Measurements from ENCODE around the gene CH25H. TPM values are rescaled to one million over a fixed set of nuclear protein-coding genes. Genes with fewer than 3 reads are reported as not detected.

Gene CH25H
- polyA plus RNA-seq, 1 of the 3 experiments (the other 2 are of a cell fraction) = not detected

DNA sequence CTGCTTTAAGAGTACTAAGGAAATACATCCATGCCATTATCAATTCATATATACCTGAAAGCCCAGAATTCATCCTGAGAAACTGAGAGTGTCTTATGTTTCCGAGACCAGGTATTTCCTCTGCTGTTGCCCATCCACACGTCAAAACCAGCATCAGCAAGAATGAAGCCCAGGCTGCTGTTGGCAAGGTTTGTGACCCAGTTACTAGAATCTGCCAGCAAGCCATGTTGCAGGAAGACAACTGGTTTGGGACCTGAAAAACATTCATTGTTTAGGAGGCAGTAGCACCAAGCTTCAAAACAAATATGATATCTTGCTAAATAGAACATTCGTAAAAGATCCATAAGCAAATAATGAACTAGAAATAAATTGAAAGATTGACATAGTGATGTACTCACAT lies 21.0 kb upstream of the CH25H start:
- Histone ChIP-seq H3F3A (replicated peaks; ENCODE audit: insufficient read depth) (no peaks in the 10 kb centered on the region), H3K4me3 (ENCODE audit: low read depth in 2 of 2, low read length in 1 of 2) (no peak overlapping the region), H3K4me2 (no peak overlapping the region), H3K9ac (no peak overlapping the region), H2AFZ (ENCODE audit: low read depth) (no peak overlapping the region), H3K9me3 (no peaks in the 10 kb centered on the region), H4K20me1 (ENCODE audit: insufficient read depth) (no peaks in the 10 kb centered on the region), H3K79me2 (ENCODE audit: insufficient read depth) (no peaks in the 10 kb centered on the region), H3K27me3 (ENCODE audit: insufficient read depth) (no peaks in the 10 kb centered on the region), H3K4me1 (ENCODE audit: control insufficient read depth in 1 of 2, insufficient read depth in 2 of 2, low read depth in 1 of 2, low read length in 1 of 2) (no peaks in the 10 kb centered on the region), H3K36me3 (replicated peaks in 1 of 2; ENCODE audit: control insufficient read depth in 1 of 2, insufficient read depth in 2 of 2, low read length in 1 of 2) (peaks cover 14 to 16% of the 10 kb centered on the region in 2 experiments), H3K9me2 (no peaks in the 10 kb centered on the region), H3K27ac (ENCODE audit: low read depth in 2 of 2, low read length in 1 of 2) (no peak overlapping the region)
- CTCF ChIA-PET = interaction anchor here (1.6 kb wide), 1 partner anchor 293 kb away, joined by 4 read pairs; no protein-coding TSS in a partner anchor
- over 99% methylated on average over 3 of the region's 3 CpGs for WGBS (ENCODE audit: low lambda C conversion rate)
- POLR2A ChIA-PET = no interaction called here
- no peak for DNase-seq
- no peak for TF ChIP-seq USF1 (IDR thresholded peaks at IDR 0.05; ENCODE audit: borderline replicate concordance, low read depth)
- no peak for TF ChIP-seq POLR2AphosphoS5 (IDR thresholded peaks at IDR 0.05; ENCODE audit: low read depth, low read length)
- no peak for TF ChIP-seq RXRA (IDR thresholded peaks at IDR 0.05; ENCODE audit: borderline replicate concordance, low read depth)
- no peak for TF ChIP-seq IRF3 (IDR thresholded peaks at IDR 0.05; ENCODE audit: low read depth, low read length)
- no peak for TF ChIP-seq YY1 (IDR thresholded peaks at IDR 0.05; ENCODE audit: low read depth)
- TF ChIP-seq NRF1 (IDR thresholded peaks at IDR 0.05; ENCODE audit: low read depth, low read length) = no peak
- TF ChIP-seq EZH2phosphoT487 (IDR thresholded peaks at IDR 0.05; ENCODE audit: borderline replicate concordance, low read depth) = no peak
- TF ChIP-seq, protein P1, sequence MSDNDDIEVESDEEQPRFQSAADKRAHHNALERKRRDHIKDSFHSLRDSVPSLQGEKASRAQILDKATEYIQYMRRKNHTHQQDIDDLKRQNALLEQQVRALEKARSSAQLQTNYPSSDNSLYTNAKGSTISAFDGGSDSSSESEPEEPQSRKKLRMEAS (IDR thresholded peaks at IDR 0.05; ENCODE audit: low read depth) = no peak
- TF ChIP-seq SMC3 (IDR thresholded peaks at IDR 0.05; ENCODE audit: low read depth, low read length) = no peak
- no peak for TF ChIP-seq REST (IDR thresholded peaks at IDR 0.05; ENCODE audit: low read depth, low read length)
- no peak for TF ChIP-seq PBX3 (IDR thresholded peaks at IDR 0.05)
- no peak for TF ChIP-seq SIN3A (IDR thresholded peaks at IDR 0.05; ENCODE audit: borderline replicate concordance, low read depth, low read length)
- TF ChIP-seq USF2 (IDR thresholded peaks at IDR 0.05; ENCODE audit: borderline replicate concordance, low read depth, low read length) = no peak
